ENCODE measurements around the gene IL1RL1.

GRCh38 chr2:102331311-102331980, 20.1 kb downstream of the IL1RL1 start:
- TF ChIP-seq, protein P1, sequence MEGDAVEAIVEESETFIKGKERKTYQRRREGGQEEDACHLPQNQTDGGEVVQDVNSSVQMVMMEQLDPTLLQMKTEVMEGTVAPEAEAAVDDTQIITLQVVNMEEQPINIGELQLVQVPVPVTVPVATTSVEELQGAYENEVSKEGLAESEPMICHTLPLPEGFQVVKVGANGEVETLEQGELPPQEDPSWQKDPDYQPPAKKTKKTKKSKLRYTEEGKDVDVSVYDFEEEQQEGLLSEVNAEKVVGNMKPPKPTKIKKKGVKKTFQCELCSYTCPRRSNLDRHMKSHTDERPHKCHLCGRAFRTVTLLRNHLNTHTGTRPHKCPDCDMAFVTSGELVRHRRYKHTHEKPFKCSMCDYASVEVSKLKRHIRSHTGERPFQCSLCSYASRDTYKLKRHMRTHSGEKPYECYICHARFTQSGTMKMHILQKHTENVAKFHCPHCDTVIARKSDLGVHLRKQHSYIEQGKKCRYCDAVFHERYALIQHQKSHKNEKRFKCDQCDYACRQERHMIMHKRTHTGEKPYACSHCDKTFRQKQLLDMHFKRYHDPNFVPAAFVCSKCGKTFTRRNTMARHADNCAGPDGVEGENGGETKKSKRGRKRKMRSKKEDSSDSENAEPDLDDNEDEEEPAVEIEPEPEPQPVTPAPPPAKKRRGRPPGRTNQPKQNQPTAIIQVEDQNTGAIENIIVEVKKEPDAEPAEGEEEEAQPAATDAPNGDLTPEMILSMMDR (IDR thresholded peaks at IDR 0.05; ENCODE audit: low read length) = no peak
- no peak for TF ChIP-seq EZH2 (IDR thresholded peaks at IDR 0.05; ENCODE audit: borderline replicate concordance, low read length)

Data from OCI-LY1 (cell line).